Adrenal gland (tissue), 12 donors: ENCODE data around the gene ZFP1. TPM values are rescaled to one million over a fixed set of nuclear protein-coding genes. Genes with fewer than 3 reads are reported as not detected.
A peak's percentile ranks its signal among the peaks of the same experiment; 100 is the strongest.
"Not testable (repeated sequence)": the region's sequence is repeated elsewhere in the genome, so short reads cannot be mapped to it uniquely, and the experiment has no call there.

Experiments used
- DNase-seq, 7 donors: peaks; one replicate each; pipeline ENCODE4 v3.0.0-alpha.2; 2019 to 2020
- H3K27ac ChIP-seq, 5 donors: fragments of 200-600 bp; sonication (generic) in 4 of 5; 1 replicate in 3 of 5; 2 replicates in 2 of 5; pipeline versions ENCODE4 v1.5.1 to v1.8.0; 2016 to 2020; ENCODE audit warnings: mild to moderate bottlenecking in 1 of 5
- H3K27me3 ChIP-seq: fragments of 200-600 bp; 2 replicates; pipeline ENCODE4 v1.8.0; 2021
- H3K36me3 ChIP-seq, 2 donors: fragments of 200-600 bp; replicated peaks in 1 of 2; 1 replicate in 1 of 2; 2 replicates in 1 of 2; pipeline versions ENCODE4 v1.5.1 to v1.8.0; 2018 to 2022
- H3K4me1 ChIP-seq, 2 donors: fragments of 200-600 bp; replicated peaks in 1 of 2; 1 replicate in 1 of 2; 2 replicates in 1 of 2; pipeline versions ENCODE4 v1.5.1 to v1.8.0; 2018 to 2021
- H3K4me3 ChIP-seq, 4 donors: fragments of 200-600 bp; sonication (generic) in 3 of 4; one replicate each; pipeline ENCODE4 v1.5.1; 2016 to 2018
- H3K9me3 ChIP-seq, 3 donors: fragments of 200-600 bp; sonication (generic) in 1 of 3; replicated peaks in 1 of 3; 1 replicate in 2 of 3; 2 replicates in 1 of 3; pipeline versions ENCODE4 v1.5.1 to v1.8.0; 2016 to 2021
- POLR2A ChIP-seq, 2 donors: fragments of 450-650 bp; IDR thresholded peaks; one replicate each; pipeline ENCODE4 v1.6.1; 2017; ENCODE audit warnings: antibody characterized with exemption in 2 of 2, mild to moderate bottlenecking in 2 of 2, moderate library complexity in 1 of 2
- WGBS, 4 donors: extraction: QIAGEN DNeasy Blood & Tissue Kit in 2 of 4; methylation state at CpG; one replicate each; pipeline versions ENCODE4 v1.1.5 to v1.1.7; 2013 to 2017; 5-methylcytosine and 5-hydroxymethylcytosine counted together
- intact Hi-C, 2 donors: fragments of 100-400 bp; cut with DNase I; formaldehyde crosslinking; loops; one replicate each; pipeline versions ENCODE4 v1.14.1 to v1.15.0; 2022 to 2023
- polyA plus RNA-seq, 3 donors: library from polyadenylated mRNA; stranded (reverse); fragments of 200-250 nt in 2 of 3; fragments of 350-450 nt in 1 of 3; fragmentation: Illumina TruSeq in 1 of 3; extraction: RNeasy Lipid Tissue Mini Kit (QIAGEN cat#74804) in 1 of 3; gene quantifications; one replicate each; pipeline ENCODE4 v1.2.3, GENCODE V29; 2013 to 2014
- total RNA-seq, 9 donors: library from RNA; depleted of rRNA in 4 of 9; stranded (reverse); fragments of >200 nt in 4 of 9; fragments of 120-200 nt in 1 of 9; fragmentation: NEBNext Ultra II Directional in 1 of 9; extraction: Animal tissue kit (Norgen Biotek cat#: 25700) in 1 of 9; gene quantifications; one replicate each; pipeline versions ENCODE4 v1.1.0 to v1.2.4, GENCODE V29; 2013 to 2023
- TF ChIP-seq, protein P1 (sequence below), 6 experiments: fragments of 450-650 bp in 4 of 6; fragments of 200-600 bp in 2 of 6; sonication (generic) in 1 of 6; IDR thresholded peaks; 1 replicate in 5 of 6; 2 replicates in 1 of 6; pipeline versions ENCODE4 v1.5.1 to v1.8.0; 2016 to 2021; ENCODE audit warnings: antibody characterized with exemption in 6 of 6, mild to moderate bottlenecking in 2 of 6, moderate library complexity in 1 of 6
- donor health status: healthy with polysubstance abuse.
- donor health status: Bipolar disorder and iron deficiency.
- donor health status: DM: yes; HTN: yes; CAD: no.
- donor health status: DM: no; HTN: no; CAD: no.
- donor health status: DM: no; HTN: no; CAD: no.
- donor health status: DM: yes; HTN: yes; CAD: no.

Gene ZFP1
- total and polyA plus RNA-seq, 12 donors = 4.5 to 15.1 (median 8.7) TPM

DNA sequence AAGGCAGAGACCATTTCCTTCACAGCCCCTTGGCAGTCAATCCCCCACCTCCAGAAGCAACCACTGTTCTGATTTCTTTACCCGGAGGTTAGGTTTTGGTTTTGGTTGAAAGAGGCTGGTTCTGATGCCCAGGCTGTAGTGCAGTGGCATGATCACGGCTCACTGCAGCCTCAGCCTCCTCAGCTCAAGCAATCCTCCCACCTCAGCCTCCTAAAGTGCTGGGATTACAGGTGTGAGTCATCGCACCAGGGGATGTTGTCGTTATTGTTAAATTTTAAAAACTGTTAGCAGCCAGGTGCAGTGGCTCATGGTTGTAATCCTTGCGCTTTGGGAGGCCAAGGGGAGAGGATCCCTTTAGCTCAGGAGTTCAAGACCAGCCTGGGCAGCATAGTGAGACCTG, 61.6 kb downstream of the ZFP1 start:
- Histone ChIP-seq H3K27ac (no peak overlapping the region), H3K27me3 (no peaks in the 10 kb centered on the region), H3K9me3 (no peaks in the 10 kb centered on the region), H3K36me3 (no peaks in the 10 kb centered on the region), H3K4me3 (no peak overlapping the region), H3K4me1 (no peaks in the 10 kb centered on the region)
- intact Hi-C loops = no loop called here
- no peak for TF ChIP-seq POLR2A (IDR thresholded peaks at IDR 0.05)
- TF ChIP-seq, protein P1, sequence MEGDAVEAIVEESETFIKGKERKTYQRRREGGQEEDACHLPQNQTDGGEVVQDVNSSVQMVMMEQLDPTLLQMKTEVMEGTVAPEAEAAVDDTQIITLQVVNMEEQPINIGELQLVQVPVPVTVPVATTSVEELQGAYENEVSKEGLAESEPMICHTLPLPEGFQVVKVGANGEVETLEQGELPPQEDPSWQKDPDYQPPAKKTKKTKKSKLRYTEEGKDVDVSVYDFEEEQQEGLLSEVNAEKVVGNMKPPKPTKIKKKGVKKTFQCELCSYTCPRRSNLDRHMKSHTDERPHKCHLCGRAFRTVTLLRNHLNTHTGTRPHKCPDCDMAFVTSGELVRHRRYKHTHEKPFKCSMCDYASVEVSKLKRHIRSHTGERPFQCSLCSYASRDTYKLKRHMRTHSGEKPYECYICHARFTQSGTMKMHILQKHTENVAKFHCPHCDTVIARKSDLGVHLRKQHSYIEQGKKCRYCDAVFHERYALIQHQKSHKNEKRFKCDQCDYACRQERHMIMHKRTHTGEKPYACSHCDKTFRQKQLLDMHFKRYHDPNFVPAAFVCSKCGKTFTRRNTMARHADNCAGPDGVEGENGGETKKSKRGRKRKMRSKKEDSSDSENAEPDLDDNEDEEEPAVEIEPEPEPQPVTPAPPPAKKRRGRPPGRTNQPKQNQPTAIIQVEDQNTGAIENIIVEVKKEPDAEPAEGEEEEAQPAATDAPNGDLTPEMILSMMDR (IDR thresholded peaks at IDR 0.05) = no peak
- no peak for DNase-seq
- 84 to 92% (median 89%) methylated on average over 5 of the region's 5 CpGs for WGBS, 4 donors

- DNase-seq, H3K9me3 ChIP-seq, H3K4me1 ChIP-seq, H3K4me3 ChIP-seq, intact Hi-C loops, H3K27ac ChIP-seq, H3K36me3 ChIP-seq, H3K27me3 ChIP-seq: not testable (repeated sequence)
- WGBS, 4 donors = 77 to 89% (median 85%) methylated on average over 10 of the region's 10 CpGs
These were observed 63.0 kb downstream of the ZFP1 start for GRCh38 chr16:75211286-75211685.

GRCh38 chr16:75216127-75216526, 67.8 kb downstream of the ZFP1 start:
- Histone ChIP-seq H3K27ac (no peak overlapping the region), H3K9me3 (no peaks in the 10 kb centered on the region), H3K27me3 (no peaks in the 10 kb centered on the region), H3K36me3 (no peaks in the 10 kb centered on the region), H3K4me1 (peaks cover 8 to 14% of the 10 kb centered on the region in 2 donors), H3K4me3 (no peak overlapping the region)
- 88 to 100% (median 93%) methylated on average over 2 of the region's 2 CpGs for WGBS, 4 donors
- TF ChIP-seq POLR2A (IDR thresholded peaks at IDR 0.05) = no peak
- TF ChIP-seq, protein P1 (IDR thresholded peaks at IDR 0.05) = no peak
- no peak for DNase-seq
- intact Hi-C loops = no loop called here

- WGBS, 4 donors = 82 to 89% (median 87%) methylated on average over 7 of the region's 7 CpGs
- H3K9me3 ChIP-seq = no peaks in the 10 kb centered on the region
- TF ChIP-seq, protein P1 (IDR thresholded peaks at IDR 0.05) = no peak
- TF ChIP-seq POLR2A (IDR thresholded peaks at IDR 0.05) = no peak
- DNase-seq = no peak
- H3K36me3 ChIP-seq = no peaks in the 10 kb centered on the region
- no peak overlapping the region for H3K27ac ChIP-seq
- H3K27me3 ChIP-seq = no peaks in the 10 kb centered on the region
- H3K4me3 ChIP-seq = no peak overlapping the region
- intact Hi-C loops = no loop called here
- peaks cover 8 to 14% of the 10 kb centered on the region in 2 donors for H3K4me1 ChIP-seq
These were observed 68.3 kb downstream of the ZFP1 start for GRCh38 chr16:75216576-75216975.

- intact Hi-C loops = no loop called here
- DNase-seq = peak; percentile 52 to 82 (median 76)
- H3K27me3 ChIP-seq = no peaks in the 10 kb centered on the region
These were observed 69.1 kb downstream of the ZFP1 start for GRCh38 chr16:75217389-75217851.

More at GRCh38 chr16:75217389-75217851, 69.1 kb downstream of the ZFP1 start:
- Histone ChIP-seq H3K4me3 (no peak overlapping the region), H3K4me1 (peaks cover 8 to 14% of the 10 kb centered on the region in 2 donors), H3K36me3 (no peaks in the 10 kb centered on the region), H3K9me3 (no peaks in the 10 kb centered on the region), H3K27ac (peak overlapping the region in 3 of 5 donors; percentile 45 to 78 (median 73))
- TF ChIP-seq, protein P1 (IDR thresholded peaks at IDR 0.05) = no peak
- TF ChIP-seq POLR2A (IDR thresholded peaks at IDR 0.05) = no peak
- WGBS, 4 donors = 48 to 63% (median 55%) methylated on average over 11 of the region's 11 CpGs
